ENCODE measurements around the gene PCK1. TPM values are rescaled to one million over a fixed set of nuclear protein-coding genes. Genes with fewer than 3 reads are reported as not detected.

Gene PCK1
- total and polyA plus RNA-seq, 4 donors, result 8.9 to 532 (median 314) TPM

DNA sequence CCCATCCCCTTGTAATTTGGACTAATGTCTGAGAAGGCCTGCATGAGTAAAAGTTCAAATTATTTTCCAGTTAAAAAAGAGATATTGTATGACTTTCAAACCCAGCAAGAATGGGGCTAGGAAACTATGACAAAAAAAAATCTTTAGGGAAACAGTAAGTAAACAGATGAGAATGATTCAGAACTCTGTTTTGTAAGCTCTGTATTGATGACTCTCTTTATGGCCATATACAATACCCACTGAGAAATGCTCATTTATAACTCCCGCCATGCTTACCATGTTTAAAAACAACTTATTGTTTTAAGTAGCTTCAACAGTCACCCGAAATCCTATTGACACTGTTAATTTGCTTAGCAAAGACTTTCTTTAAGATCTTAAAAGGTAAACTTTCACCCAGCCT, 17.2 kb upstream of the PCK1 start:
- peaks cover 3 to 49% (median 18%) of the 10 kb centered on the region in 4 donors for H3K4me1 ChIP-seq (ENCODE audit: control insufficient read depth in 4 of 4, insufficient read depth in 4 of 4, low read length in 3 of 4)
- H3K9me3 ChIP-seq (ENCODE audit: control insufficient read depth in 4 of 4, low read length in 3 of 4), result no peaks in the 10 kb centered on the region
- WGBS, result 81% methylated on average over 2 of the region's 2 CpGs
- H3K4me3 ChIP-seq (ENCODE audit: low read depth in 1 of 3, low read length in 3 of 3), result no peak overlapping the region
- H3K27ac ChIP-seq (ENCODE audit: low read depth in 1 of 2, low read length in 2 of 2), result peak overlapping the region; percentile 40 to 95
- H3K27me3 ChIP-seq (ENCODE audit: control insufficient read depth in 4 of 4, insufficient read depth in 4 of 4, low read length in 3 of 4), result no peaks in the 10 kb centered on the region
- no peak overlapping the region for H3K9ac ChIP-seq (ENCODE audit: low read depth in 1 of 2, low read length in 2 of 2)
- H3K36me3 ChIP-seq (ENCODE audit: control insufficient read depth in 4 of 4, insufficient read depth in 3 of 4, low read depth in 1 of 4, low read length in 3 of 4), result no peaks in the 10 kb centered on the region
- DNase-seq (ENCODE audit: low spot score), result no peak
- TF ChIP-seq MAX (IDR thresholded peaks at IDR 0.05), result no peak
- TF ChIP-seq RXRA (IDR thresholded peaks at IDR 0.05), result no peak
- peak in 1 of 2 donors; percentile 41 for TF ChIP-seq JUND (IDR thresholded peaks at IDR 0.05)
- TF ChIP-seq RAD21 (IDR thresholded peaks at IDR 0.05), result no peak
- TF ChIP-seq ZBTB33 (IDR thresholded peaks at IDR 0.05), result no peak
- TF ChIP-seq, protein P1, sequence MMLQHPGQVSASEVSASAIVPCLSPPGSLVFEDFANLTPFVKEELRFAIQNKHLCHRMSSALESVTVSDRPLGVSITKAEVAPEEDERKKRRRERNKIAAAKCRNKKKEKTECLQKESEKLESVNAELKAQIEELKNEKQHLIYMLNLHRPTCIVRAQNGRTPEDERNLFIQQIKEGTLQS (IDR thresholded peaks at IDR 0.05), result no peak

GRCh38 chr20:57544838-57545564, 15.9 kb upstream of the PCK1 start:
- Histone ChIP-seq H3K27me3 (ENCODE audit: control insufficient read depth in 4 of 4, insufficient read depth in 4 of 4, low read length in 3 of 4) (no peaks in the 10 kb centered on the region), H3K9ac (ENCODE audit: low read depth in 1 of 2, low read length in 2 of 2) (peak overlapping the region in 1 of 2 donors; percentile 57), H3K36me3 (ENCODE audit: control insufficient read depth in 4 of 4, insufficient read depth in 3 of 4, low read depth in 1 of 4, low read length in 3 of 4) (no peaks in the 10 kb centered on the region), H3K27ac (ENCODE audit: low read depth in 1 of 2, low read length in 2 of 2) (peak overlapping the region; percentile 77 to 95), H3K4me3 (ENCODE audit: low read depth in 1 of 3, low read length in 3 of 3) (no peak overlapping the region), H3K9me3 (ENCODE audit: control insufficient read depth in 4 of 4, low read length in 3 of 4) (no peaks in the 10 kb centered on the region), H3K4me1 (ENCODE audit: control insufficient read depth in 4 of 4, insufficient read depth in 4 of 4, low read length in 3 of 4) (peaks cover 3 to 51% (median 18%) of the 10 kb centered on the region in 4 donors)
- DNase-seq (ENCODE audit: low spot score), result no peak
- TF ChIP-seq, protein P1 (IDR thresholded peaks at IDR 0.05), result no peak
- TF ChIP-seq CTCF (IDR thresholded peaks at IDR 0.05; ENCODE audit: low read depth, low read length, missing input control) (no peak), ZBTB33 (IDR thresholded peaks at IDR 0.05) (peak; percentile 20), NR2F2 (IDR thresholded peaks at IDR 0.05) (no peak), YY1 (IDR thresholded peaks at IDR 0.05) (peak; percentile 37), MAX (IDR thresholded peaks at IDR 0.05) (peak; percentile 18), FOXA2 (IDR thresholded peaks at IDR 0.05) (no peak), JUND (IDR thresholded peaks at IDR 0.05) (peak in 1 of 2 donors; percentile 45), RAD21 (IDR thresholded peaks at IDR 0.05) (no peak), HNF4A (conservative IDR thresholded peaks at IDR 0.05) (peak in 1 of 2 donors; percentile 85), RXRA (IDR thresholded peaks at IDR 0.05) (peak in 1 of 2 donors; percentile 74), HNF4G (IDR thresholded peaks at IDR 0.05) (no peak), FOXA1 (IDR thresholded peaks at IDR 0.05) (no peak)
- 37% methylated on average over 12 of the region's 12 CpGs for WGBS
